PC-9 (cell line): Measurements from ENCODE around the gene SMPDL3B.

Experiments used
- EZH2 ChIP-seq: fragments of 200-600 bp; sonication (generic); IDR thresholded peaks from 2 replicates; pipeline ENCODE4 v1.8.0; 2017; ENCODE audit warnings: antibody characterized with exemption, low read depth
- TF ChIP-seq, protein P1 (sequence below): fragments of 200-600 bp; sonication (generic); conservative IDR thresholded peaks from 2 replicates; pipeline ENCODE4 v1.6.1; 2017; ENCODE audit warnings: mixed run types, antibody characterized with exemption, mild to moderate bottlenecking, moderate library complexity

DNA sequence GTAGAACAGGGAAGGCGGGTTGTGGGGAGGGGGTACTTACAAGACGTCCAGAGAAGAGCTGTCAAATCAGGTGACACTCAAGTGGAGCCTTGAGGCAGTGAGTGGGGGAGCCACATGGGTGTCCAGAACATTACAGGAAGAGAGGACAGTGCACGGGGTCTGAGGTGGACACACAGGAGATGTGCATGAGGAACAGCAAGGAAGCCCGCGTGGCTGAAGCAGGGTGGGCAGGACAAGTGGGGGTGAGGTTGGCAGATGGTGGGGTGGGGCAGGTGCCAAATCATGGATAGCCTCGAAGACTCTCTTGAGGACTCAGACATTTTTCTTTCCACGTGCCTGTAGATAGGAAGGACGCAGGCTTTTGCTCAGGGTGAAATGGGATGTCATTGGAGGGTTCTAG, 921 bp downstream of the SMPDL3B start:
- TF ChIP-seq, protein P1, sequence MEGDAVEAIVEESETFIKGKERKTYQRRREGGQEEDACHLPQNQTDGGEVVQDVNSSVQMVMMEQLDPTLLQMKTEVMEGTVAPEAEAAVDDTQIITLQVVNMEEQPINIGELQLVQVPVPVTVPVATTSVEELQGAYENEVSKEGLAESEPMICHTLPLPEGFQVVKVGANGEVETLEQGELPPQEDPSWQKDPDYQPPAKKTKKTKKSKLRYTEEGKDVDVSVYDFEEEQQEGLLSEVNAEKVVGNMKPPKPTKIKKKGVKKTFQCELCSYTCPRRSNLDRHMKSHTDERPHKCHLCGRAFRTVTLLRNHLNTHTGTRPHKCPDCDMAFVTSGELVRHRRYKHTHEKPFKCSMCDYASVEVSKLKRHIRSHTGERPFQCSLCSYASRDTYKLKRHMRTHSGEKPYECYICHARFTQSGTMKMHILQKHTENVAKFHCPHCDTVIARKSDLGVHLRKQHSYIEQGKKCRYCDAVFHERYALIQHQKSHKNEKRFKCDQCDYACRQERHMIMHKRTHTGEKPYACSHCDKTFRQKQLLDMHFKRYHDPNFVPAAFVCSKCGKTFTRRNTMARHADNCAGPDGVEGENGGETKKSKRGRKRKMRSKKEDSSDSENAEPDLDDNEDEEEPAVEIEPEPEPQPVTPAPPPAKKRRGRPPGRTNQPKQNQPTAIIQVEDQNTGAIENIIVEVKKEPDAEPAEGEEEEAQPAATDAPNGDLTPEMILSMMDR: no peak
- no peak for TF ChIP-seq EZH2
